ENCODE data around the gene ABCF2.

GRCh38 chr7:151269511-151269910, 42.5 kb upstream of the ABCF2 start:
- TF ChIP-seq CTCF (IDR thresholded peaks at IDR 0.05 in 2 of 3, conservative IDR thresholded peaks at IDR 0.05 in 1 of 3; ENCODE audit: borderline replicate concordance in 1 of 3, insufficient read depth in 1 of 3, low read depth in 2 of 3, low read length in 2 of 3) (no peak), POLR2A (IDR thresholded peaks at IDR 0.05; ENCODE audit: borderline replicate concordance, extremely low read depth, insufficient read depth, insufficient read length) (no peak), REST (IDR thresholded peaks at IDR 0.05; ENCODE audit: low read depth) (no peak), ZFX (IDR thresholded peaks at IDR 0.05) (no peak), POLR2AphosphoS5 (IDR thresholded peaks at IDR 0.05; ENCODE audit: low read depth, low read length) (no peak), SIN3A (IDR thresholded peaks at IDR 0.05; ENCODE audit: low read depth) (no peak), EGR1 (IDR thresholded peaks at IDR 0.05; ENCODE audit: low read depth) (no peak), TCF7L2 (IDR thresholded peaks at IDR 0.05; ENCODE audit: borderline replicate concordance, extremely low read depth, insufficient read depth, insufficient read length) (no peak), JUND (IDR thresholded peaks at IDR 0.05) (no peak), MAX (IDR thresholded peaks at IDR 0.05) (no peak), EZH2phosphoT487 (IDR thresholded peaks at IDR 0.05; ENCODE audit: borderline replicate concordance) (no peak), YY1 (IDR thresholded peaks at IDR 0.05; ENCODE audit: extremely low read depth, insufficient replicate concordance, low read depth, low read length) (no peak), ZNF274 (IDR thresholded peaks at IDR 0.05; ENCODE audit: low read depth, low read length) (no peak)
